ENCODE results near the gene FATE1.

- TF ChIP-seq CTCF (IDR thresholded peaks at IDR 0.05) (no peak), POLR2A (IDR thresholded peaks at IDR 0.05) (no peak)
These were observed 25.8 kb downstream of the FATE1 start for GRCh38 chrX:151741606-151742005.

All from esophagus squamous epithelium (tissue), 4 donors.